ENCODE measurements around the gene ANKS1A.

The ANKS1A gene

DNA sequence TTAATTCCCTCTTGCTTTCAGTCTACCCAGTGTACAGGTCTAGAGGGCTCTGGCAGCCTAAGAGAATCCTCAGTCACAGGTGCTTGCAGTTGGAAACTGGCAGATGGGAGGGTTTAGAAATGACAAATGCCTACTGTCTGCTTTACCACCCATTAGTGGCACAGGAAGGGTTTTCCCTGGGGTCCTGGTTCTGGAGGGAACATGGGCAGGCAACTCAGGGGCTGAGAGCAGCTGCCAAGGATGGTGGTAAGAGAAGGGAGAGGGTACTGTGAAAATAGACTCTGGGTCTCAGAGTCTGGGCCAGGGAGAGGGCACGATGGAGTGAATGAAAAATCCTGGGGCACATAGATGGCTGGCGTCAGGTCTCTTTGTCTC is 148.6 kb downstream of the ANKS1A start:
- TF ChIP-seq NFIC (IDR thresholded peaks at IDR 0.05) (no peak), TAF1 (IDR thresholded peaks at IDR 0.05; ENCODE audit: low read depth) (no peak)

DNA sequence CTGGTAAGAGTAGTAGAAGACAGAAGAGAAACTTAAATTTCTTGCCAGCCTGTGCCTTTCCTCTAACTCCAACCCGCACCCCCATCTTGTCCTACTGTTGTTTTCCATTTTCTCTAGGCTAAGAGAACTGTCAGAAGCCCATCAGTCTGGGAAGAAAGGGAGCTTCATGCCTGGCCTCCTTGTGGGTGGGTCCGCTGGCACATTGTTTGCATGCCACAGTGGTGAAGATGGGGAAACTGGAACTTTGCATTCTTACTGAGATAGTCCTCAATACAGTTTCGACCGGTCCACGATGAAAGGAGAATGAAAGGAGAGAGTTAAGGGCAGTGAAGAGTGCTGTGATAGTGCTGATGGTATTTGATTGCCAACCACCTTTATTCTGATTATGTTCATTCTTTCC is 149.0 kb downstream of the ANKS1A start:
- TF ChIP-seq ZBTB7A (IDR thresholded peaks at IDR 0.05; ENCODE audit: low read depth) (no peak), NFIC (IDR thresholded peaks at IDR 0.05) (no peak), TAF1 (IDR thresholded peaks at IDR 0.05; ENCODE audit: low read depth) (no peak), FOXM1 (IDR thresholded peaks at IDR 0.05; ENCODE audit: borderline replicate concordance, low read depth) (no peak), TEAD4 (IDR thresholded peaks at IDR 0.05) (peak; percentile 61; the same call in 1 of the 2 replicates)
- TF ChIP-seq, protein P1, sequence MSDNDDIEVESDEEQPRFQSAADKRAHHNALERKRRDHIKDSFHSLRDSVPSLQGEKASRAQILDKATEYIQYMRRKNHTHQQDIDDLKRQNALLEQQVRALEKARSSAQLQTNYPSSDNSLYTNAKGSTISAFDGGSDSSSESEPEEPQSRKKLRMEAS (IDR thresholded peaks at IDR 0.05), result no peak
- TF ChIP-seq, protein P2, sequence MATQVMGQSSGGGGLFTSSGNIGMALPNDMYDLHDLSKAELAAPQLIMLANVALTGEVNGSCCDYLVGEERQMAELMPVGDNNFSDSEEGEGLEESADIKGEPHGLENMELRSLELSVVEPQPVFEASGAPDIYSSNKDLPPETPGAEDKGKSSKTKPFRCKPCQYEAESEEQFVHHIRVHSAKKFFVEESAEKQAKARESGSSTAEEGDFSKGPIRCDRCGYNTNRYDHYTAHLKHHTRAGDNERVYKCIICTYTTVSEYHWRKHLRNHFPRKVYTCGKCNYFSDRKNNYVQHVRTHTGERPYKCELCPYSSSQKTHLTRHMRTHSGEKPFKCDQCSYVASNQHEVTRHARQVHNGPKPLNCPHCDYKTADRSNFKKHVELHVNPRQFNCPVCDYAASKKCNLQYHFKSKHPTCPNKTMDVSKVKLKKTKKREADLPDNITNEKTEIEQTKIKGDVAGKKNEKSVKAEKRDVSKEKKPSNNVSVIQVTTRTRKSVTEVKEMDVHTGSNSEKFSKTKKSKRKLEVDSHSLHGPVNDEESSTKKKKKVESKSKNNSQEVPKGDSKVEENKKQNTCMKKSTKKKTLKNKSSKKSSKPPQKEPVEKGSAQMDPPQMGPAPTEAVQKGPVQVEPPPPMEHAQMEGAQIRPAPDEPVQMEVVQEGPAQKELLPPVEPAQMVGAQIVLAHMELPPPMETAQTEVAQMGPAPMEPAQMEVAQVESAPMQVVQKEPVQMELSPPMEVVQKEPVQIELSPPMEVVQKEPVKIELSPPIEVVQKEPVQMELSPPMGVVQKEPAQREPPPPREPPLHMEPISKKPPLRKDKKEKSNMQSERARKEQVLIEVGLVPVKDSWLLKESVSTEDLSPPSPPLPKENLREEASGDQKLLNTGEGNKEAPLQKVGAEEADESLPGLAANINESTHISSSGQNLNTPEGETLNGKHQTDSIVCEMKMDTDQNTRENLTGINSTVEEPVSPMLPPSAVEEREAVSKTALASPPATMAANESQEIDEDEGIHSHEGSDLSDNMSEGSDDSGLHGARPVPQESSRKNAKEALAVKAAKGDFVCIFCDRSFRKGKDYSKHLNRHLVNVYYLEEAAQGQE (IDR thresholded peaks at IDR 0.05; ENCODE audit: low read depth), result no peak

DNA sequence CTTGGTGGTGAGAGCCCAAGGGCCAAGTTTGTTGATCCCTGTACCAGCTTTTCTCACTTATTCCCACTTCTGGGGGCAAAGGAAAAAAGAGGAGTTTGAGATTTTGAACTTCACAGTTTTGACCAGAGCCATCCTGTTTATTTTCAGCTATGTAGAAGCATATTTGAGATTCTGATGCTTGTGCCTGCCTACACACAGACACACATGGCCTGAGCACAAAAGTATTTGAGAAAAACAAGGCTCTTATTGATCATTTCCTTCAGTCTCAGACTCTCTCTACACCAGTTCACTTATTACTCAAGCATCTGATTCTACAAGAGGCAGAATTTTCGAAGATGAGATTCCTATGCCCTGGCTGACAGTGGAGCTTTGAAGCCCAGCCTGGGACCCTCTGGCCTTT is 151.3 kb downstream of the ANKS1A start:
- TF ChIP-seq TAF1 (IDR thresholded peaks at IDR 0.05; ENCODE audit: low read depth) (no peak), TCF12 (IDR thresholded peaks at IDR 0.05; ENCODE audit: low read depth) (no peak), EP300 (IDR thresholded peaks at IDR 0.05; ENCODE audit: borderline replicate concordance) (no peak), NFIC (IDR thresholded peaks at IDR 0.05) (no peak), EGR1 (IDR thresholded peaks at IDR 0.05) (no peak), CREB1 (IDR thresholded peaks at IDR 0.05; ENCODE audit: low read depth) (no peak), FOXM1 (IDR thresholded peaks at IDR 0.05; ENCODE audit: borderline replicate concordance, low read depth) (no peak), ZBTB7A (IDR thresholded peaks at IDR 0.05; ENCODE audit: low read depth) (no peak), RAD21 (IDR thresholded peaks at IDR 0.05; ENCODE audit: low read depth) (no peak), YY1 (IDR thresholded peaks at IDR 0.05; ENCODE audit: low read depth) (no peak)
- TF ChIP-seq, protein P2 (IDR thresholded peaks at IDR 0.05; ENCODE audit: low read depth), result no peak
- TF ChIP-seq, protein P1 (IDR thresholded peaks at IDR 0.05), result no peak
- TF ChIP-seq, protein P3, sequence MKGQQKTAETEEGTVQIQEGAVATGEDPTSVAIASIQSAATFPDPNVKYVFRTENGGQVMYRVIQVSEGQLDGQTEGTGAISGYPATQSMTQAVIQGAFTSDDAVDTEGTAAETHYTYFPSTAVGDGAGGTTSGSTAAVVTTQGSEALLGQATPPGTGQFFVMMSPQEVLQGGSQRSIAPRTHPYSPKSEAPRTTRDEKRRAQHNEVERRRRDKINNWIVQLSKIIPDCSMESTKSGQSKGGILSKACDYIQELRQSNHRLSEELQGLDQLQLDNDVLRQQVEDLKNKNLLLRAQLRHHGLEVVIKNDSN (IDR thresholded peaks at IDR 0.05), result no peak

DNA sequence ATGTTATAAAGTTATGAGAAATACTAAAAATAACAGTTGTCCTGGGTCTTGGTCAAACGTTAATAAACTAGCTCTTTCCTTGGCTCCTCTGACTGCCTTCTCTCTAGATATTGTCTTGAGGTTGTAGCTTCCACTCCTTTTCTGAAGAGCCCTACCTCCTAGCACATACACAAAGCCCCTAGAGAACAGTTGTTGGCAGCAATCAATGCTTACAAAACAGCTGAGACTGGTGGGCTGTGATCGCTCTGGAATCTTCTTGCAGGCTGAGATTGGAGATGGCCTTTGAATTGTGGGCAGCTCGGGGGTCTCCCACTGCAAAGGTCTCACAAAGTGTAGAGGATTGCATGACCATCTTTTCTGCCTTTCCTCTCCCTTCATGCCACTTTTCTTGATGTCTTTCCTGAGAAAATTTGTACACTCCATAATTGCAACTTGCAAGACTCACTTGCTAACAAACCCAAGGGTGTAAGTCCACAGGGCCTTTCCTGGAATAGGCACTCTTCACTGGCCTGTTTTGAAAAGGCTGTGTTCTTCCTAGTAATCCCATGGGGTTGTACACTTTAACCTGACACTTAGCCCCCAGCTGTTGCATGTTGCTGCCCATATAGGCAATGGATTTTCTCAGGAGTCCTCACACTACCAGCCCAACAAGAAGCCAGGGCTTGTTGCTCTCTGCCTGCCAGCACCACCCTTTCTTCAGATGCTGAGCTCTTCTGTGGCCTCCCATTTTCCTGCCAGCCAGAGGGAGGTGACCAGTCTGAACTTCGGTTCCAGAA is 152.2 kb downstream of the ANKS1A start:
- TF ChIP-seq CREB1 (IDR thresholded peaks at IDR 0.05; ENCODE audit: low read depth) (no peak), FOXM1 (IDR thresholded peaks at IDR 0.05; ENCODE audit: borderline replicate concordance, low read depth) (no peak), NFIC (IDR thresholded peaks at IDR 0.05) (no peak), ZBTB7A (IDR thresholded peaks at IDR 0.05; ENCODE audit: low read depth) (no peak), YY1 (IDR thresholded peaks at IDR 0.05; ENCODE audit: low read depth) (no peak), EGR1 (IDR thresholded peaks at IDR 0.05) (no peak), TCF12 (IDR thresholded peaks at IDR 0.05; ENCODE audit: low read depth) (no peak), TEAD4 (IDR thresholded peaks at IDR 0.05) (no peak), EP300 (IDR thresholded peaks at IDR 0.05; ENCODE audit: borderline replicate concordance) (no peak), TAF1 (IDR thresholded peaks at IDR 0.05; ENCODE audit: low read depth) (no peak)
- TF ChIP-seq, protein P3 (IDR thresholded peaks at IDR 0.05), result no peak
- TF ChIP-seq, protein P2 (IDR thresholded peaks at IDR 0.05; ENCODE audit: low read depth), result no peak
